Adrenal gland (tissue), 12 donors: ENCODE data around the gene SLC27A3. TPM values are rescaled to one million over a fixed set of nuclear protein-coding genes. Genes with fewer than 3 reads are reported as not detected.
A peak's percentile ranks its signal among the peaks of the same experiment; 100 is the strongest.

Source experiments
- DNase-seq, 7 donors: peaks; one replicate each; pipeline ENCODE4 v3.0.0-alpha.2; 2019 to 2020
- H3K27ac ChIP-seq, 5 donors: fragments of 200-600 bp; sonication (generic) in 4 of 5; 1 replicate in 3 of 5; 2 replicates in 2 of 5; pipeline versions ENCODE4 v1.5.1 to v1.8.0; 2016 to 2020; ENCODE audit warnings: mild to moderate bottlenecking in 1 of 5
- H3K27me3 ChIP-seq: fragments of 200-600 bp; 2 replicates; pipeline ENCODE4 v1.8.0; 2021
- H3K36me3 ChIP-seq, 2 donors: fragments of 200-600 bp; replicated peaks in 1 of 2; 1 replicate in 1 of 2; 2 replicates in 1 of 2; pipeline versions ENCODE4 v1.5.1 to v1.8.0; 2018 to 2022
- H3K4me1 ChIP-seq, 2 donors: fragments of 200-600 bp; replicated peaks in 1 of 2; 1 replicate in 1 of 2; 2 replicates in 1 of 2; pipeline versions ENCODE4 v1.5.1 to v1.8.0; 2018 to 2021
- H3K4me3 ChIP-seq, 4 donors: fragments of 200-600 bp; sonication (generic) in 3 of 4; one replicate each; pipeline ENCODE4 v1.5.1; 2016 to 2018
- H3K9me3 ChIP-seq, 3 donors: fragments of 200-600 bp; sonication (generic) in 1 of 3; replicated peaks in 1 of 3; 1 replicate in 2 of 3; 2 replicates in 1 of 3; pipeline versions ENCODE4 v1.5.1 to v1.8.0; 2016 to 2021
- POLR2A ChIP-seq, 2 donors: fragments of 450-650 bp; IDR thresholded peaks; one replicate each; pipeline ENCODE4 v1.6.1; 2017; ENCODE audit warnings: antibody characterized with exemption in 2 of 2, mild to moderate bottlenecking in 2 of 2, moderate library complexity in 1 of 2
- WGBS, 4 donors: extraction: QIAGEN DNeasy Blood & Tissue Kit in 2 of 4; methylation state at CpG; one replicate each; pipeline versions ENCODE4 v1.1.5 to v1.1.7; 2013 to 2017; 5-methylcytosine and 5-hydroxymethylcytosine counted together
- intact Hi-C, 2 donors: fragments of 100-400 bp; cut with DNase I; formaldehyde crosslinking; loops; one replicate each; pipeline versions ENCODE4 v1.14.1 to v1.15.0; 2022 to 2023
- polyA plus RNA-seq, 3 donors: library from polyadenylated mRNA; stranded (reverse); fragments of 200-250 nt in 2 of 3; fragments of 350-450 nt in 1 of 3; fragmentation: Illumina TruSeq in 1 of 3; extraction: RNeasy Lipid Tissue Mini Kit (QIAGEN cat#74804) in 1 of 3; gene quantifications; one replicate each; pipeline ENCODE4 v1.2.3, GENCODE V29; 2013 to 2014
- total RNA-seq, 9 donors: library from RNA; depleted of rRNA in 4 of 9; stranded (reverse); fragments of >200 nt in 4 of 9; fragments of 120-200 nt in 1 of 9; fragmentation: NEBNext Ultra II Directional in 1 of 9; extraction: Animal tissue kit (Norgen Biotek cat#: 25700) in 1 of 9; gene quantifications; one replicate each; pipeline versions ENCODE4 v1.1.0 to v1.2.4, GENCODE V29; 2013 to 2023
- TF ChIP-seq, protein P1 (sequence below), 6 experiments: fragments of 450-650 bp in 4 of 6; fragments of 200-600 bp in 2 of 6; sonication (generic) in 1 of 6; IDR thresholded peaks; 1 replicate in 5 of 6; 2 replicates in 1 of 6; pipeline versions ENCODE4 v1.5.1 to v1.8.0; 2016 to 2021; ENCODE audit warnings: antibody characterized with exemption in 6 of 6, mild to moderate bottlenecking in 2 of 6, moderate library complexity in 1 of 6
- donor health status: healthy with polysubstance abuse.
- donor health status: Bipolar disorder and iron deficiency.
- donor health status: DM: yes; HTN: yes; CAD: no.
- donor health status: DM: no; HTN: no; CAD: no.
- donor health status: DM: no; HTN: no; CAD: no.
- donor health status: DM: yes; HTN: yes; CAD: no.

The SLC27A3 gene
- total and polyA plus RNA-seq, 12 donors, result 9.5 to 85.0 (median 15.9) TPM

DNA sequence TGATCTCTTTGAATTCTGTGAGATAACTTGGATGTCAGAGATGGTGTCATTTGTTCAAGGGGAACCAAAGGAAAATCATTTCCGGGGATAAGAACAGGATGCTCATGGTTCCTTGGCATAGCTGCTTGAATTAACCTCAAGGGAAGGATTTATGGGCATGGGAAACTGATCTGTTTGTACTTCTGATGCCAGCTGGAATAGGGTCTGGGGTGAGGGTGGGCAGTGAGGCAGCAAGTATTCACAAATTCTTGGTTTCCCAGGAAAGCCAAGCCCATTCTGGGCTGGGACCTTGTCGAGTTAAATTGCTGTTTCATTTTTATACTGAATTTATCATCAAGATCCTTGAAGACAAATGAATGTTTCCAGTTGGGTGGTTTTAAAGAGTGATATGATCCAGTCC is 33.2 kb upstream of the SLC27A3 start:
- TF ChIP-seq, protein P1, sequence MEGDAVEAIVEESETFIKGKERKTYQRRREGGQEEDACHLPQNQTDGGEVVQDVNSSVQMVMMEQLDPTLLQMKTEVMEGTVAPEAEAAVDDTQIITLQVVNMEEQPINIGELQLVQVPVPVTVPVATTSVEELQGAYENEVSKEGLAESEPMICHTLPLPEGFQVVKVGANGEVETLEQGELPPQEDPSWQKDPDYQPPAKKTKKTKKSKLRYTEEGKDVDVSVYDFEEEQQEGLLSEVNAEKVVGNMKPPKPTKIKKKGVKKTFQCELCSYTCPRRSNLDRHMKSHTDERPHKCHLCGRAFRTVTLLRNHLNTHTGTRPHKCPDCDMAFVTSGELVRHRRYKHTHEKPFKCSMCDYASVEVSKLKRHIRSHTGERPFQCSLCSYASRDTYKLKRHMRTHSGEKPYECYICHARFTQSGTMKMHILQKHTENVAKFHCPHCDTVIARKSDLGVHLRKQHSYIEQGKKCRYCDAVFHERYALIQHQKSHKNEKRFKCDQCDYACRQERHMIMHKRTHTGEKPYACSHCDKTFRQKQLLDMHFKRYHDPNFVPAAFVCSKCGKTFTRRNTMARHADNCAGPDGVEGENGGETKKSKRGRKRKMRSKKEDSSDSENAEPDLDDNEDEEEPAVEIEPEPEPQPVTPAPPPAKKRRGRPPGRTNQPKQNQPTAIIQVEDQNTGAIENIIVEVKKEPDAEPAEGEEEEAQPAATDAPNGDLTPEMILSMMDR (IDR thresholded peaks at IDR 0.05), result no peak
- TF ChIP-seq POLR2A (IDR thresholded peaks at IDR 0.05), result no peak
- peaks cover 0 to 53% of the 10 kb centered on the region in 2 donors for H3K36me3 ChIP-seq

DNA sequence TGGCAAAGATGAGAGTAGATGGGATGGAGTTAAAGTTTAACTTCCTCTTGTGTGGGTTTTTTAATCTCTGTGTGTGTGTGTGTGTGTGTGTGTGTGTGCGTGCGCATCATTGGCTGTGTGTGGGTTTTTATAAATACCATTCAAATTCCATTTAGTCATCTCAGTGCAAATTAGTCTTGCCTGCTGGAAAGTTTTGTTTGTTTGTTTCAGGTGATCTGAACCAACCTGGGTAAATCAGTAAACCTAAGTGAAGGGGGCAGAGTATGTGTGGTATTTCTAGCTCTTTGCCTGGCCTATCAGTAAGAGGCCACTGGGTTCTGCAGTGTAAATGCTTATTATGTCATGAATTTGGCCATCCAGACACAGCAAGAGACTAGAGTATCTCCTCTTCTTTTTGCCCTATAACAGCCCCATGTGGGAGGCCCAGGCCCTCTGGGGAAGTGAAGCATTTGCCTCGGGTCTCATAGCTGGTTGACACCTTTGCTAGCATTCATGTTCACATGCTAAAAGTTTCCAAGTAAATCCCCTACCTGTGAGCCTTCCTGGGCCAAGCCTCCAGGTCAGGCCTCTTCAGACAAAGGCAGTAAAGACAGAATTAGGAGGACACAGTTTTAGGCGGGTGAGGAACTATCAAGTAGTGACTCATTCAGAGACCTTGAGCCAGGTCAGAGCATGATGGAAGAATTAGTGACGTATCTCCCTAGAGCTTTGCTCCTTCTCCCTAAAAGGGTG is 32.6 kb upstream of the SLC27A3 start:
- H3K4me1 ChIP-seq, result peaks cover 14% of the 10 kb centered on the region in 2 donors
- no peak overlapping the region for H3K4me3 ChIP-seq
- H3K9me3 ChIP-seq, result no peaks in the 10 kb centered on the region
- intact Hi-C loops, result no loop called here
- H3K27ac ChIP-seq, result peak overlapping the region; percentile 2 to 86 (median 79)
- H3K27me3 ChIP-seq, result no peaks in the 10 kb centered on the region
- H3K36me3 ChIP-seq, result peaks cover 0 to 59% of the 10 kb centered on the region in 2 donors
- WGBS, 4 donors, result 46 to 54% (median 52%) methylated on average over 4 to 5 of the region's 5 CpGs
- TF ChIP-seq POLR2A (IDR thresholded peaks at IDR 0.05), result no peak
- TF ChIP-seq, protein P1 (IDR thresholded peaks at IDR 0.05), result no peak
- DNase-seq, result peak in 6 of 7 donors; percentile 36 to 76 (median 52)

More for the DNA sequence above, 33.2 kb upstream of the SLC27A3 start:
- Histone ChIP-seq H3K4me3 (no peak overlapping the region), H3K9me3 (no peaks in the 10 kb centered on the region), H3K27me3 (no peaks in the 10 kb centered on the region), H3K27ac (peak overlapping the region; percentile 2 to 86 (median 79)), H3K4me1 (peaks cover 14% of the 10 kb centered on the region in 2 donors)
- DNase-seq, result no peak
- intact Hi-C loops, result no loop called here
- 42 to 49% (median 45%) methylated on average over 2 of the region's 2 CpGs for WGBS, 4 donors

DNA sequence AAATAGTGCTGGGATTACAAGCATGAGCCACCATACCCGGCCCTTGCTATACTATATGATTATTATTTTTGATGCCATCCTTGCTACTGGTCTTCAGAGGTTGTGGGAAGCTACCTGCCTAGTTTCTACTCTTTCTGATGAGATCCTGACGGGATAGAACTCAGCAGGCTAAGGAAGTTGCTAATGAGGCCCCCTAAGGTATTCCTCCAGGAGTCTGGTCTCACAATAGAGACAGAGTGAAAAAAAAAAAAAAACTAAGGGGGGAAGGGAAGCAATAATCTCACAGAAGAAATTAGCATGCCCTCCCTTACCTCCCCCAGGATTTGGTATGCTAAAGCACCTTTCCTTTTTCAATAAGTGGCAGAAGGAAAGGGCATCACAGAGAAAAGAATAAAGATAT is 29.8 kb upstream of the SLC27A3 start:
- peaks cover 0 to 75% of the 10 kb centered on the region in 2 donors for H3K36me3 ChIP-seq
- H3K9me3 ChIP-seq, result no peaks in the 10 kb centered on the region
- peaks cover 14 to 21% of the 10 kb centered on the region in 2 donors for H3K4me1 ChIP-seq
- intact Hi-C loops, result no loop called here
- no peak for DNase-seq
- no peak overlapping the region for H3K27ac ChIP-seq
- TF ChIP-seq, protein P1 (IDR thresholded peaks at IDR 0.05), result no peak
- TF ChIP-seq POLR2A (IDR thresholded peaks at IDR 0.05), result no peak
- no peak overlapping the region for H3K4me3 ChIP-seq
- WGBS, 4 donors, result 93 to 100% (median 95%) methylated on average over 2 of the region's 2 CpGs
- no peaks in the 10 kb centered on the region for H3K27me3 ChIP-seq

DNA sequence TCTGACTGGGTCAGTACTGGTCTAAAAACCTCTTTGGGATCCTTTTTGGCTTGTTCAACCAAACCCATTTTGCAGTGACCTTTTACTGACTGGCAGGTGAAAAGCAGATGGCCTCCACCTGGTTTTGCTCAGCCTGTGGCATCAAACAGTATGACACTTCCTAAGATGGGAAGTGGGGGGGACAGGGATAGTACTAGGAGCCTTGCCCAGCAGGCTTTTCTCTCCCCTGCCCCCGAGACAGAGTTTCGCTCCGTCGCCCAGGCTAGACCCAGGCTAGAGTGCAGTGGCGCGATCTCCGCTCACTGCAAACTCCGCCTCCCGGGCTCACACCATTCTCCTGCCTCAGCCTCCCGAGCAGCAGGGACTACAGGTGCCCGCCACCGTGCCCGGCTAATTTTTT is 29.0 kb upstream of the SLC27A3 start:
- Histone ChIP-seq H3K9me3 (no peaks in the 10 kb centered on the region), H3K36me3 (peaks cover 0 to 75% of the 10 kb centered on the region in 2 donors), H3K4me1 (peaks cover 14 to 21% of the 10 kb centered on the region in 2 donors), H3K4me3 (no peak overlapping the region), H3K27ac (no peak overlapping the region), H3K27me3 (no peaks in the 10 kb centered on the region)
- 79 to 94% (median 91%) methylated on average over 8 to 13 of the region's 13 CpGs for WGBS, 4 donors
- intact Hi-C loops, result no loop called here
- no peak for DNase-seq
- TF ChIP-seq, protein P1 (IDR thresholded peaks at IDR 0.05), result no peak
- TF ChIP-seq POLR2A (IDR thresholded peaks at IDR 0.05), result no peak
